ENCODE measurements around the gene RGMA.
"Not testable (repeated sequence)": the region's sequence is repeated elsewhere in the genome, so short reads cannot be mapped to it uniquely, and the experiment has no call there.

The RGMA gene

GRCh38 chr15:93046721-93047120 is 42.3 kb downstream of the RGMA start:
- DNase-seq, result no peak

- DNase-seq, result no peak
Observed at GRCh38 chr15:93046120-93046519, 42.9 kb downstream of the RGMA start.

GRCh38 chr15:93045191-93045785 is 43.7 kb downstream of the RGMA start:
- DNase-seq, result no peak

- no peak for DNase-seq
Observed at GRCh38 chr15:93044301-93045190, 44.5 kb downstream of the RGMA start.

GRCh38 chr15:93043621-93044300 is 45.2 kb downstream of the RGMA start:
- DNase-seq, result no peak

- DNase-seq, result no peak
Observed at GRCh38 chr15:93042691-93043378, 46.2 kb downstream of the RGMA start.

- DNase-seq, result no peak
Observed at GRCh38 chr15:93042211-93042610, 46.8 kb downstream of the RGMA start.

- no peak for DNase-seq
Observed at GRCh38 chr15:93041159-93041547, 47.9 kb downstream of the RGMA start.

GRCh38 chr15:93040288-93041158 is 48.5 kb downstream of the RGMA start:
- no peak for DNase-seq

GRCh38 chr15:93039562-93040287 is 49.3 kb downstream of the RGMA start:
- DNase-seq, result not testable (repeated sequence)

GRCh38 chr15:93037820-93038705 is 50.9 kb downstream of the RGMA start:
- no peak for DNase-seq

- DNase-seq, result no peak
Observed at GRCh38 chr15:93036951-93037819, 51.8 kb downstream of the RGMA start.

- DNase-seq, result no peak
Observed at GRCh38 chr15:93035953-93036810, 52.8 kb downstream of the RGMA start.

GRCh38 chr15:93035092-93035915 is 53.7 kb downstream of the RGMA start:
- DNase-seq, result no peak

- DNase-seq, result no peak
Observed at GRCh38 chr15:93034512-93034911, 54.5 kb downstream of the RGMA start.

GRCh38 chr15:93033434-93034045 is 55.5 kb downstream of the RGMA start:
- DNase-seq, result no peak
